Tongue (tissue), 2 donors: ENCODE results near the gene ITGB3. TPM values are rescaled to one million over a fixed set of nuclear protein-coding genes. Genes with fewer than 3 reads are reported as not detected.
"Not testable (repeated sequence)": the region's sequence is repeated elsewhere in the genome, so short reads cannot be mapped to it uniquely, and the experiment has no call there.

Source experiments
- DNase-seq: peaks from one replicate; pipeline ENCODE4 v3.0.0-alpha.2; 2015
- total RNA-seq: library from RNA; depleted of rRNA; stranded (reverse); fragments of >200 nt; gene quantifications from one replicate; pipeline ENCODE4 v1.2.3, GENCODE V29; 2014

ITGB3 gene
- total RNA-seq, 1 donor from 2014 or later: 16.8 TPM

GRCh38 chr17:47244697-47245096 is 8.9 kb upstream of the ITGB3 start:
- DNase-seq: no peak

GRCh38 chr17:47246120-47246519 is 7.5 kb upstream of the ITGB3 start:
- DNase-seq: no peak

- DNase-seq: no peak
These were observed 2.8 kb upstream of the ITGB3 start for GRCh38 chr17:47250855-47251254.

GRCh38 chr17:47251421-47251940 is 2.1 kb upstream of the ITGB3 start:
- DNase-seq: no peak

- DNase-seq: no peak
These were observed 1.4 kb upstream of the ITGB3 start for GRCh38 chr17:47252209-47252608.

- no peak for DNase-seq
These were observed 688 bp upstream of the ITGB3 start for GRCh38 chr17:47252766-47253512.

- DNase-seq: no peak
These were observed 846 bp downstream of the ITGB3 start for GRCh38 chr17:47254403-47254943.

- DNase-seq: no peak
These were observed 4.2 kb downstream of the ITGB3 start for GRCh38 chr17:47257651-47258339.

- no peak for DNase-seq
These were observed 9.0 kb downstream of the ITGB3 start for GRCh38 chr17:47262586-47262985.

- DNase-seq: peak; percentile 69
These were observed 10.5 kb downstream of the ITGB3 start for GRCh38 chr17:47264166-47264565.

GRCh38 chr17:47265983-47266541 is 12.4 kb downstream of the ITGB3 start:
- no peak for DNase-seq

- no peak for DNase-seq
These were observed 13.2 kb downstream of the ITGB3 start for GRCh38 chr17:47266782-47267181.

- DNase-seq: no peak
These were observed 13.8 kb downstream of the ITGB3 start for GRCh38 chr17:47267354-47267828.

- not testable (repeated sequence) for DNase-seq
These were observed 15.3 kb downstream of the ITGB3 start for GRCh38 chr17:47268964-47269363.

- DNase-seq: not testable (repeated sequence)
These were observed 16.1 kb downstream of the ITGB3 start for GRCh38 chr17:47269561-47270280.

GRCh38 chr17:47270946-47271705 is 17.5 kb downstream of the ITGB3 start:
- DNase-seq: no peak

GRCh38 chr17:47272491-47272890 is 18.9 kb downstream of the ITGB3 start:
- no peak for DNase-seq

GRCh38 chr17:47273245-47273644 is 19.6 kb downstream of the ITGB3 start:
- no peak for DNase-seq

- DNase-seq: no peak
These were observed 20.9 kb downstream of the ITGB3 start for GRCh38 chr17:47274319-47275069.

- peak; percentile 93 for DNase-seq
These were observed 21.8 kb downstream of the ITGB3 start for GRCh38 chr17:47275245-47275984.
